ENCODE results near the gene SPDYC. TPM values are rescaled to one million over a fixed set of nuclear protein-coding genes. Genes with fewer than 3 reads are reported as not detected.

SPDYC gene
- total RNA-seq, 2 donors from 2014 or later = not detected

DNA sequence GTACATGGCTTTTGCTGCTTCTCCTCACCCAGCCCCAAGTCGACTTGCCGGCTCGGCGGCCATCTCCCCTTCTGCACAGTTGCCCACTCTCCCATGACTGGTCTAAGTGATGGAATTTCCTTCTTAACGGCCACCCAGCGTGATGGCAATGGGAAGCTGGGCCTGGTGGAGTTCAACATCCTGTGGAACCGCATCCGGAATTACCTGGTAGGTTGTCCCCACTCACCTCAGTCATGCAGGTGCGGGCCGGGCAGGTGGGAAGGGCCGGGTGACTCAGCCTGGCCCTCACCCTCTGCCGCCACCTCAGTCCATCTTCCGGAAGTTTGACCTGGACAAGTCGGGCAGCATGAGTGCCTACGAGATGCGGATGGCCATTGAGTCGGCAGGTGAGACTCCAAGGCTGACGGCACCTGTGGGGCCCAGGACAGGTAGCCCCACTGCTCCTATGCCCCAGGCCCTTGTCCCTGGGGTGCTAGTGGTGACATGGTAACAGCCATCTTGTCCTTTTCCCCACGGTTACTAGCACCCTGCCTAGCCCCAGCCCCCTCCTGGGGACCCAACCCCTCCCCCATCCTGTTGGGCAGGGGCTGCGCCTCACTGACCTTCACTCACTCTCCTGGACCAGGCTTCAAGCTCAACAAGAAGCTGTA lies 39.8 kb downstream of the SPDYC start:
- intact Hi-C loops (cut with DNase I) = loop anchor here (10.0 kb wide), 2 partner anchors 45 to 115 kb away; no protein-coding TSS in a partner anchor
- peaks cover 14% of the 10 kb centered on the region for H3K4me1 ChIP-seq
- no peak overlapping the region for H3K27ac ChIP-seq
- TF ChIP-seq, protein P1, sequence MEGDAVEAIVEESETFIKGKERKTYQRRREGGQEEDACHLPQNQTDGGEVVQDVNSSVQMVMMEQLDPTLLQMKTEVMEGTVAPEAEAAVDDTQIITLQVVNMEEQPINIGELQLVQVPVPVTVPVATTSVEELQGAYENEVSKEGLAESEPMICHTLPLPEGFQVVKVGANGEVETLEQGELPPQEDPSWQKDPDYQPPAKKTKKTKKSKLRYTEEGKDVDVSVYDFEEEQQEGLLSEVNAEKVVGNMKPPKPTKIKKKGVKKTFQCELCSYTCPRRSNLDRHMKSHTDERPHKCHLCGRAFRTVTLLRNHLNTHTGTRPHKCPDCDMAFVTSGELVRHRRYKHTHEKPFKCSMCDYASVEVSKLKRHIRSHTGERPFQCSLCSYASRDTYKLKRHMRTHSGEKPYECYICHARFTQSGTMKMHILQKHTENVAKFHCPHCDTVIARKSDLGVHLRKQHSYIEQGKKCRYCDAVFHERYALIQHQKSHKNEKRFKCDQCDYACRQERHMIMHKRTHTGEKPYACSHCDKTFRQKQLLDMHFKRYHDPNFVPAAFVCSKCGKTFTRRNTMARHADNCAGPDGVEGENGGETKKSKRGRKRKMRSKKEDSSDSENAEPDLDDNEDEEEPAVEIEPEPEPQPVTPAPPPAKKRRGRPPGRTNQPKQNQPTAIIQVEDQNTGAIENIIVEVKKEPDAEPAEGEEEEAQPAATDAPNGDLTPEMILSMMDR (IDR thresholded peaks at IDR 0.05) = no peak
- peak overlapping the region in 1 of 2 donors; percentile 48 for H3K9ac ChIP-seq (ENCODE audit: low read depth in 2 of 2, low read length in 2 of 2)
- no peaks in the 10 kb centered on the region for H3K27me3 ChIP-seq
- DNase-seq = no peak
- H3K4me3 ChIP-seq = no peak overlapping the region
- peaks cover 26% of the 10 kb centered on the region for H3K36me3 ChIP-seq
- H3K9me3 ChIP-seq = no peaks in the 10 kb centered on the region

DNA sequence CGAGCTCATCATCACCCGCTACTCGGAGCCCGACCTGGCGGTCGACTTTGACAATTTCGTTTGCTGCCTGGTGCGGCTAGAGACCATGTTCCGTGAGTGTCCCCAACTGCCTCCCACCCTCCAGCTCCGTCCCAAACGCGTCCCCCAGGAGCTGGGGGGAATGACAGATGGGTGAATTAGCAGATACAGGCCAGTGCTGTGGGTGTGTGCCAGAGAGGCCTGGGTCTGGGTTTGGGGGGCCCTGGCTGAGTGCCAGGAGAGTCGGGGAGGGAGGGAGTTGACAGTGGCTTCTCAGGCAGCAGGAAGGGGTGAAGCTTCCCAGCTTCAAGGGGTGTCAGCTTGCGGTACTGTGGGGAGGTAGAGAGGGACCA lies 40.3 kb downstream of the SPDYC start:
- peaks cover 20% of the 10 kb centered on the region for H3K36me3 ChIP-seq
- no peaks in the 10 kb centered on the region for H3K27me3 ChIP-seq
- intact Hi-C loops (cut with DNase I) = no loop called here
- H3K9ac ChIP-seq (ENCODE audit: low read depth in 2 of 2, low read length in 2 of 2) = no peak overlapping the region
- DNase-seq = no peak
- no peak overlapping the region for H3K27ac ChIP-seq
- TF ChIP-seq, protein P1 (IDR thresholded peaks at IDR 0.05) = no peak
- peaks cover 14% of the 10 kb centered on the region for H3K4me1 ChIP-seq
- no peaks in the 10 kb centered on the region for H3K9me3 ChIP-seq
- H3K4me3 ChIP-seq = no peak overlapping the region

DNA sequence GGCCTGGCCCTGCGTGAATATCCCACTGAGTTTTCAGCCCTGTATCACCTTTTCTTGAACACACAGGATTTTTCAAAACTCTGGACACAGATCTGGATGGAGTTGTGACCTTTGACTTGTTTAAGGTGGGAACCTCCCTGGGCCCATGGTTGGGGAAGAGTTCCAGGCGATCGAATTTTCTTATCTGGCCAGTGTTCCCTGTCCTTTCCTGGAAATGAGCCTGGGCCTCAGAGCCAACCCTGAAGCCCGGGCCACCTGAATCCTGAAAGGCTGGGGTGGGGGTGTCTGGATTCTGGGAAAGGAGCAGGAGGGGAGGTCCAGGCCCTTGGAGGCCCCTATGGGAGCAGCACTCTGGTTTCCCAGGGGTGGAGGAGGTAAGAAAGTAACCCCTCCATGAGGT lies 40.7 kb downstream of the SPDYC start:
- peaks cover 14% of the 10 kb centered on the region for H3K4me1 ChIP-seq
- no peak overlapping the region for H3K9ac ChIP-seq (ENCODE audit: low read depth in 2 of 2, low read length in 2 of 2)
- TF ChIP-seq, protein P1 (IDR thresholded peaks at IDR 0.05) = no peak
- H3K27ac ChIP-seq = no peak overlapping the region
- no peaks in the 10 kb centered on the region for H3K9me3 ChIP-seq
- H3K27me3 ChIP-seq = no peaks in the 10 kb centered on the region
- intact Hi-C loops (cut with DNase I) = no loop called here
- no peak overlapping the region for H3K4me3 ChIP-seq
- no peak for DNase-seq
- H3K36me3 ChIP-seq = peaks cover 16% of the 10 kb centered on the region

DNA sequence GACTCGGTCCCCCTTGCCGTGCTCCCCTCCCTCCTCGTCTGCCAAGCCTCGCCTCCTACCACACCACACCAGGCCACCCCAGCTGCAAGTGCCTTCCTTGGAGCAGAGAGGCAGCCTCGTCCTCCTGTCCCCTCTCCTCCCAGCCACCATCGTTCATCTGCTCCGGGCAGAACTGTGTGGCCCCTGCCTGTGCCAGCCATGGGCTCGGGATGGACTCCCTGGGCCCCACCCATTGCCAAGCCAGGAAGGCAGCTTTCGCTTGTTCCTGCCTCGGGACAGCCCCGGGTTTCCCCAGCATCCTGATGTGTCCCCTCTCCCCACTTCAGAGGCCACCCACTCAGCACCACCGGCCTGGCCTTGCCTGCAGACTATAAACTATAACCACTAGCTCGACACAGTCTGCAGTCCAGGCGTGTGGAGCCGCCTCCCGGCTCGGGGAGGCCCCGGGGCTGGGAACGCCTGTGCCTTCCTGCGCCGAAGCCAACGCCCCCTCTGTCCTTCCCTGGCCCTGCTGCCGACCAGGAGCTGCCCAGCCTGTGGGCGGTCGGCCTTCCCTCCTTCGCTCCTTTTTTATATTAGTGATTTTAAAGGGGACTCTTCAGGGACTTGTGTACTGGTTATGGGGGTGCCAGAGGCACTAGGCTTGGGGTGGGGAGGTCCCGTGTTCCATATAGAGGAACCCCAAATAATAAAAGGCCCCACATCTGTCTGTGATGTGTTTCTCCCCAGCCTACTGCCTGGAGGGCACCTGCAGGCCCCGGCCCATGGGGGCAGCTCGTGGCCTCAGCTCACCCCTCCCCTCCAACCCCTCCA lies 41.5 kb downstream of the SPDYC start:
- Histone ChIP-seq H3K4me1 (peaks cover 14% of the 10 kb centered on the region), H3K36me3 (peaks cover 9% of the 10 kb centered on the region), H3K27ac (no peak overlapping the region), H3K9ac (ENCODE audit: low read depth in 2 of 2, low read length in 2 of 2) (no peak overlapping the region), H3K27me3 (no peaks in the 10 kb centered on the region), H3K4me3 (no peak overlapping the region), H3K9me3 (no peaks in the 10 kb centered on the region)
- no peak for DNase-seq
- intact Hi-C loops (cut with DNase I) = no loop called here
- TF ChIP-seq, protein P1 (IDR thresholded peaks at IDR 0.05) = no peak

DNA sequence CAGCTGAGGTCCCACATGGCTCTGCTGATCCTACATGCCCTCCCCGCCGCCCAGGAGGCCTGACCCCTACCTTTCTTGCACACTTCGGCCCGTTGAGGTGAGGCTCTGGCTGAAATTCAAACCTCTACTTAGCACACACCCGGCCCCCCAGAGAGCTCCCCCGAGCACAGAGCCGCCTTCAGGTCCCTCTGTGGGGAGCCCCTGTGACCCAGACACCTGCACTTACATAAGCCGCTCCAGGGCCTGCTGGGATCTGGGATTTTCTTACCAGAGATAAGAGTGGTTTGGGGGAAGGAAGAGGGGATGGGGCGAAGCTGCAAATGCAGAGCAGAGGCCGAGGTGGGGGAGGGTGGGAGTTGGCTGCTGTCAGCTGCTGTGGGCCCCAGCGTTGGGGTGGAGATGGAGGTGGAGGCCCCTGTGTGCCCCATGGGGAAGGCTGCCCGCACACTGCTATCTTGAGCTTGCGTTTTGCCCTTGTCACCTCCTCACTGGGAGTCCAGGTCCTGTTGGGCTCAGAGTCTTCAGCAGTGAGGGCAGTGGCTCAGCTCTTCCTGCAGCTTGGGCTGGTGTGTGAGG lies 42.3 kb downstream of the SPDYC start:
- no peaks in the 10 kb centered on the region for H3K9me3 ChIP-seq
- H3K4me3 ChIP-seq = no peak overlapping the region
- H3K27me3 ChIP-seq = no peaks in the 10 kb centered on the region
- intact Hi-C loops (cut with DNase I) = no loop called here
- H3K4me1 ChIP-seq = peaks cover 14% of the 10 kb centered on the region
- peaks cover 7% of the 10 kb centered on the region for H3K36me3 ChIP-seq
- TF ChIP-seq, protein P1 (IDR thresholded peaks at IDR 0.05) = no peak
- H3K27ac ChIP-seq = no peak overlapping the region
- no peak overlapping the region for H3K9ac ChIP-seq (ENCODE audit: low read depth in 2 of 2, low read length in 2 of 2)
- DNase-seq = no peak

Data from colonic mucosa (tissue), 4 donors.